MCF 10A (cell line): ENCODE measurements around the gene SGSH. TPM values are rescaled to one million over a fixed set of nuclear protein-coding genes. Genes with fewer than 3 reads are reported as not detected.

Source experiments
- BruUV-seq: library from RNA; stranded (reverse); fragments of 400-500 nt; replicated peaks from 2 replicates; lab custom pipeline; 2021; lab: Mats Ljungman, UMichigan
- CTCF ChIA-PET: fragments of 300-600 bp; sonication (Branson Sonifier 250); formaldehyde crosslinking; extraction: SDS; loops from one replicate; lab custom pipeline; 2021; ENCODE audit warnings: antibody characterized with exemption, inconsistent platforms; lab: Yijun Ruan, JAX
- POLR2A ChIA-PET: fragments of 300-600, 350-650 bp; sonication (Branson Sonifier 250); formaldehyde crosslinking; extraction: SDS; loops from one replicate; lab custom pipeline; 2020; ENCODE audit warnings: antibody characterized with exemption, inconsistent platforms; lab: Yijun Ruan, JAX
- DNase-seq: peaks from one replicate; pipeline ENCODE4 v3.0.0-alpha.2; 2018; ENCODE audit not compliant: unreplicated experiment
- H3K27ac Mint-ChIP-seq: one replicate; pipeline ENCODE4 v1.8.0; 2022; ENCODE audit warnings: mild to moderate bottlenecking, low read depth, mixed read lengths; ENCODE audit not compliant: unreplicated experiment
- H3K27me3 Mint-ChIP-seq: one replicate; pipeline ENCODE4 v1.8.0; 2022; ENCODE audit warnings: mixed read lengths; ENCODE audit not compliant: insufficient read depth, unreplicated experiment
- H3K36me3 Mint-ChIP-seq: one replicate; pipeline ENCODE4 v1.8.0; 2022; ENCODE audit warnings: mild to moderate bottlenecking, moderate library complexity, mixed read lengths; ENCODE audit not compliant: insufficient read depth, unreplicated experiment
- H3K4me1 Mint-ChIP-seq: one replicate; pipeline ENCODE4 v1.8.0; 2022; ENCODE audit warnings: mixed read lengths; ENCODE audit not compliant: insufficient read depth, unreplicated experiment
- H3K4me3 Mint-ChIP-seq: one replicate; pipeline ENCODE4 v1.8.0; 2022; ENCODE audit warnings: mild to moderate bottlenecking, moderate library complexity, mixed read lengths; ENCODE audit not compliant: unreplicated experiment
- H3K9me3 Mint-ChIP-seq: one replicate; pipeline ENCODE4 v1.8.0; 2022; ENCODE audit warnings: mixed read lengths; ENCODE audit not compliant: unreplicated experiment
- intact Hi-C: fragments of 100-400 bp; cut with micrococcal nuclease; formaldehyde crosslinking; loops from 2 replicates; pipeline ENCODE4 v1.14.1; 2022
- total RNA-seq: library from RNA; stranded (reverse); gene quantifications from 2 replicates; pipeline ENCODE4 v1.2.3, GENCODE V29; 2022
- TF ChIP-seq, protein P1 (sequence below): fragments of 200-600 bp; IDR thresholded peaks from one replicate; pipeline ENCODE4 v1.8.0; 2022; ENCODE audit warnings: antibody characterized with exemption, mild to moderate bottlenecking; ENCODE audit not compliant: unreplicated experiment

The SGSH gene
- total RNA-seq, 1 experiment from 2014 or later = 42.0 TPM

DNA sequence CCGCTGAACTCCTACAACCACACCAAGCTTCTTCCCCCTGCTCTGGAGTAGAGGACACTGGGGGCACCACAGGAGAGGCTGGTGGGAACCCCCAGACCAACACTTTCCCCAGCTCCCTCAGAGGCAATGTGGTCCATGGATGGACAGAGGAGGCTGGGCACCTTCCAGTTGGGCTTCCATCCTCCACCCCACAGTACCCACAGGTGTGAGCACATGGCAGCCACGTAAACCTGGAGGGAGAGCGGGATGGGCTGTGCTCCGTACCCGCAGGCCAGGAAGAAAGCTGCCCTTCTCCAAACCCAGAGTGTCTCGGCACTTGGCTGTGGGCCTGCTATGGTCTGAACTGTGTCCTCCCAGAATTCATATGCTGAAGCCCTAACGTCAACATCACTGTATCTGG is 1.7 kb downstream of the SGSH start:
- Mint-ChIP-seq H3K4me3 (peak overlapping the region; percentile 94), H3K36me3 (peaks cover 17% of the 10 kb centered on the region), H3K9me3 (no peaks in the 10 kb centered on the region), H3K27ac (no peak overlapping the region), H3K4me1 (peaks cover 10% of the 10 kb centered on the region), H3K27me3 (no peaks in the 10 kb centered on the region)
- intact Hi-C loops = no loop called here
- no peak for DNase-seq
- no TSS peak for BruUV-seq
- TF ChIP-seq, protein P1, sequence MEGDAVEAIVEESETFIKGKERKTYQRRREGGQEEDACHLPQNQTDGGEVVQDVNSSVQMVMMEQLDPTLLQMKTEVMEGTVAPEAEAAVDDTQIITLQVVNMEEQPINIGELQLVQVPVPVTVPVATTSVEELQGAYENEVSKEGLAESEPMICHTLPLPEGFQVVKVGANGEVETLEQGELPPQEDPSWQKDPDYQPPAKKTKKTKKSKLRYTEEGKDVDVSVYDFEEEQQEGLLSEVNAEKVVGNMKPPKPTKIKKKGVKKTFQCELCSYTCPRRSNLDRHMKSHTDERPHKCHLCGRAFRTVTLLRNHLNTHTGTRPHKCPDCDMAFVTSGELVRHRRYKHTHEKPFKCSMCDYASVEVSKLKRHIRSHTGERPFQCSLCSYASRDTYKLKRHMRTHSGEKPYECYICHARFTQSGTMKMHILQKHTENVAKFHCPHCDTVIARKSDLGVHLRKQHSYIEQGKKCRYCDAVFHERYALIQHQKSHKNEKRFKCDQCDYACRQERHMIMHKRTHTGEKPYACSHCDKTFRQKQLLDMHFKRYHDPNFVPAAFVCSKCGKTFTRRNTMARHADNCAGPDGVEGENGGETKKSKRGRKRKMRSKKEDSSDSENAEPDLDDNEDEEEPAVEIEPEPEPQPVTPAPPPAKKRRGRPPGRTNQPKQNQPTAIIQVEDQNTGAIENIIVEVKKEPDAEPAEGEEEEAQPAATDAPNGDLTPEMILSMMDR = no peak
- POLR2A ChIA-PET = no interaction called here
- CTCF ChIA-PET = interaction anchor here (1.1 kb wide), 1 partner anchor 211 kb away, joined by 3 read pairs; no protein-coding TSS in a partner anchor

- Mint-ChIP-seq H3K27me3 (no peaks in the 10 kb centered on the region), H3K27ac (no peak overlapping the region), H3K4me1 (peaks cover 10% of the 10 kb centered on the region), H3K9me3 (no peaks in the 10 kb centered on the region), H3K36me3 (peaks cover 17% of the 10 kb centered on the region), H3K4me3 (no peak overlapping the region)
- TF ChIP-seq, protein P1 = no peak
- intact Hi-C loops = no loop called here
- ChIA-PET CTCF (interaction anchor here (1.1 kb wide), 1 partner anchor 210 kb away, joined by 3 read pairs; no protein-coding TSS in a partner anchor), POLR2A (interaction anchor here (0.6 kb wide), 1 partner anchor 26 kb away, joined by 3 read pairs; no protein-coding TSS in a partner anchor)
- DNase-seq = no peak
- no TSS peak for BruUV-seq
These were observed 2.3 kb downstream of the SGSH start for GRCh38 chr17:80217703-80218362.

GRCh38 chr17:80216473-80217456 is 3.4 kb downstream of the SGSH start:
- Mint-ChIP-seq H3K27ac (no peak overlapping the region), H3K4me3 (no peak overlapping the region), H3K36me3 (peaks cover 17% of the 10 kb centered on the region), H3K4me1 (peaks cover 10% of the 10 kb centered on the region), H3K27me3 (no peaks in the 10 kb centered on the region), H3K9me3 (no peaks in the 10 kb centered on the region)
- DNase-seq = no peak
- POLR2A ChIA-PET = no interaction called here
- TF ChIP-seq, protein P1 = no peak
- intact Hi-C loops = no loop called here
- CTCF ChIA-PET = no interaction called here
- no TSS peak for BruUV-seq

DNA sequence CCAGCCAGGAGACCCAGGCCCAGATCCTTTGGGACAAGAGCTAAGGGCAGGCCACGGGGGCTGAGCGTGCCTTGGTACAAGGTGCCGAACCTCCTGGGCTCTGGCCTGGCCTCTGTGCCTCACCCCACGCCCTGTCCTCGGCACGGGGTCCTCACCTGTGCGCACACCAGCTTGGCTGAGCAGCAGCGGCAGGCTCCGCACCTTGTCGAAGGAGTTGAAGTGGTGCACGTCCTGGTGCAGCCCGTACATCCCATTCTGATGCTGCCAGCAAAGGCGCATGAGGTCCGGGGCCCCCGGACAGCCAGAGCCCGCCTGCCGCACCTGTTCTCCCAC is 5.3 kb downstream of the SGSH start:
- BruUV-seq = no TSS peak
- no peak for DNase-seq
- H3K9me3 Mint-ChIP-seq = no peaks in the 10 kb centered on the region
- H3K36me3 Mint-ChIP-seq = peaks cover 28% of the 10 kb centered on the region
- H3K27me3 Mint-ChIP-seq = no peaks in the 10 kb centered on the region
- H3K4me1 Mint-ChIP-seq = peaks cover 10% of the 10 kb centered on the region
- intact Hi-C loops = no loop called here
- ChIA-PET CTCF (no interaction called here), POLR2A (interaction anchor here (0.8 to 1.0 kb wide), 2 partner anchors 28 to 69 kb away, joined by 3 read pairs; no protein-coding TSS in a partner anchor)
- H3K4me3 Mint-ChIP-seq = no peak overlapping the region
- TF ChIP-seq, protein P1 = no peak
- H3K27ac Mint-ChIP-seq = no peak overlapping the region
